Liver (tissue), 9 donors: ENCODE results near the gene TANGO2. TPM values are rescaled to one million over a fixed set of nuclear protein-coding genes. Genes with fewer than 3 reads are reported as not detected.

Experiments used
- DNase-seq: peaks from one replicate; pipeline ENCODE4 v3.0.0-alpha.2; 2017; ENCODE audit warnings: low spot score
- H3K27ac ChIP-seq, 2 donors: one replicate each; pipeline ENCODE4 v1.7.0; 2013; ENCODE audit warnings: inconsistent platforms in 2 of 2, low read length in 2 of 2, control low read depth in 1 of 2, low read depth in 1 of 2, mild to moderate bottlenecking in 1 of 2
- H3K27me3 ChIP-seq, 4 donors: one replicate each; pipeline versions ENCODE4 v1.6.1 to v1.7.0; 2013; ENCODE audit warnings: low read length in 3 of 4, inconsistent platforms in 1 of 4, mild to moderate bottlenecking in 1 of 4, moderate library complexity in 1 of 4; ENCODE audit not compliant: control insufficient read depth in 4 of 4, insufficient read depth in 4 of 4
- H3K36me3 ChIP-seq, 4 donors: one replicate each; pipeline versions ENCODE4 v1.6.1 to v1.7.0; 2013; ENCODE audit warnings: low read length in 3 of 4, mild to moderate bottlenecking in 3 of 4, low read depth in 1 of 4, moderate library complexity in 1 of 4; ENCODE audit not compliant: control insufficient read depth in 4 of 4, insufficient read depth in 3 of 4
- H3K4me1 ChIP-seq, 4 donors: one replicate each; pipeline versions ENCODE4 v1.6.1 to v1.7.0; 2013; ENCODE audit warnings: low read length in 3 of 4, mild to moderate bottlenecking in 3 of 4, moderate library complexity in 1 of 4; ENCODE audit not compliant: control insufficient read depth in 4 of 4, insufficient read depth in 4 of 4
- H3K4me3 ChIP-seq, 3 donors: one replicate each; pipeline versions ENCODE4 v1.6.1 to v1.7.0; 2013; ENCODE audit warnings: low read length in 3 of 3, control low read depth in 1 of 3, low read depth in 1 of 3, mild to moderate bottlenecking in 1 of 3
- H3K9ac ChIP-seq, 2 donors: one replicate each; pipeline ENCODE4 v1.7.0; 2013; ENCODE audit warnings: low read length in 2 of 2, mild to moderate bottlenecking in 2 of 2, moderate library complexity in 2 of 2, control low read depth in 1 of 2, low read depth in 1 of 2
- H3K9me3 ChIP-seq, 4 donors: one replicate each; pipeline versions ENCODE4 v1.6.1 to v1.7.0; 2013; ENCODE audit warnings: low read length in 3 of 4; ENCODE audit not compliant: control insufficient read depth in 4 of 4
- CTCF ChIP-seq: fragments of 150-350 bp; IDR thresholded peaks from 2 replicates; pipeline ENCODE4 v1.5.1; 2017; ENCODE audit warnings: improper control_type of control experiment, low read depth, low read length; ENCODE audit not compliant: missing input control
- FOXA1 ChIP-seq: IDR thresholded peaks from 2 replicates; pipeline ENCODE4 v1.6.1; 2016; ENCODE audit warnings: antibody characterized with exemption
- FOXA2 ChIP-seq: IDR thresholded peaks from 2 replicates; pipeline ENCODE4 v1.6.1; 2016; ENCODE audit warnings: antibody characterized with exemption
- GABPA ChIP-seq, 2 donors: IDR thresholded peaks in 1 of 2; conservative IDR thresholded peaks in 1 of 2; 2 replicates each; pipeline ENCODE4 v1.6.1; 2016; ENCODE audit warnings: antibody characterized with exemption in 2 of 2, mild to moderate bottlenecking in 1 of 2, moderate library complexity in 1 of 2
- HNF4A ChIP-seq, 2 donors: conservative IDR thresholded peaks; 2 replicates each; pipeline ENCODE4 v1.6.1; 2016; ENCODE audit warnings: antibody characterized with exemption in 2 of 2, mild to moderate bottlenecking in 2 of 2
- HNF4G ChIP-seq: IDR thresholded peaks from 2 replicates; pipeline ENCODE4 v1.6.1; 2016; ENCODE audit warnings: antibody characterized with exemption
- JUND ChIP-seq, 2 donors: IDR thresholded peaks; 2 replicates each; pipeline ENCODE4 v1.6.1; 2016; ENCODE audit warnings: antibody characterized with exemption in 2 of 2
- MAX ChIP-seq: IDR thresholded peaks from 2 replicates; pipeline ENCODE4 v1.6.1; 2016; ENCODE audit warnings: antibody characterized with exemption
- NR2F2 ChIP-seq: IDR thresholded peaks from 2 replicates; pipeline ENCODE4 v1.6.1; 2016; ENCODE audit warnings: antibody characterized with exemption
- RAD21 ChIP-seq, 2 donors: IDR thresholded peaks; 2 replicates each; pipeline ENCODE4 v1.6.1; 2016; ENCODE audit warnings: antibody characterized with exemption in 2 of 2, mild to moderate bottlenecking in 2 of 2
- REST ChIP-seq: IDR thresholded peaks from 2 replicates; pipeline ENCODE4 v1.6.1; 2016; ENCODE audit warnings: antibody characterized with exemption, mild to moderate bottlenecking
- RXRA ChIP-seq, 2 donors: IDR thresholded peaks; 2 replicates each; pipeline ENCODE4 v1.6.1; 2017 to 2018; ENCODE audit warnings: antibody characterized with exemption in 2 of 2, mild to moderate bottlenecking in 1 of 2
- SP1 ChIP-seq: IDR thresholded peaks from 2 replicates; pipeline ENCODE4 v1.6.1; 2018; ENCODE audit warnings: antibody characterized with exemption, mild to moderate bottlenecking
- YY1 ChIP-seq: IDR thresholded peaks from 2 replicates; pipeline ENCODE4 v1.6.1; 2016; ENCODE audit warnings: antibody characterized with exemption, mild to moderate bottlenecking
- ZBTB33 ChIP-seq: IDR thresholded peaks from 2 replicates; pipeline ENCODE4 v1.6.1; 2016; ENCODE audit warnings: antibody characterized with exemption
- WGBS: extraction: QIAGEN DNeasy Blood & Tissue Kit; methylation state at CpG from one replicate; pipeline ENCODE4 v1.1.7; 2013; 5-methylcytosine and 5-hydroxymethylcytosine counted together
- polyA plus RNA-seq, 2 donors: library from polyadenylated mRNA; stranded (reverse) in 1 of 2; unstranded in 1 of 2; fragments of 200-250 nt in 1 of 2; fragments of >200 nt in 1 of 2; fragmentation: Nextera tagmentation in 1 of 2; extraction: Ambion mirVana in 1 of 2; gene quantifications; one replicate each; pipeline versions ENCODE4 v1.2.1 to v1.2.3, GENCODE V29; 2013 to 2015
- total RNA-seq, 2 donors: library from RNA; depleted of rRNA; stranded (reverse); fragments of >200 nt; gene quantifications; one replicate each; pipeline ENCODE4 v1.2.3, GENCODE V29; 2014
- donor health status: healthy.
- donor health status: healthy.
- donor health status: healthy.
- donor health status: healthy.
- donor health status: healthy.

The TANGO2 gene
- total and polyA plus RNA-seq, 4 donors: 10.8 to 153 (median 16.1) TPM

- H3K9ac ChIP-seq: no peak overlapping the region
- H3K4me3 ChIP-seq: no peak overlapping the region
- H3K4me1 ChIP-seq: no peaks in the 10 kb centered on the region
- H3K36me3 ChIP-seq: peaks cover 10 to 57% (median 21%) of the 10 kb centered on the region in 4 donors
- TF ChIP-seq RXRA (IDR thresholded peaks at IDR 0.05) (no peak), HNF4A (conservative IDR thresholded peaks at IDR 0.05) (no peak), ZBTB33 (no peak), HNF4G (no peak), SP1 (no peak), REST (no peak), MAX (no peak), NR2F2 (no peak), CTCF (no peak)
- no peak overlapping the region for H3K27ac ChIP-seq
- H3K27me3 ChIP-seq: no peaks in the 10 kb centered on the region
- DNase-seq: no peak
- WGBS: 96% methylated on average over 16 of the region's 16 CpGs
- no peaks in the 10 kb centered on the region for H3K9me3 ChIP-seq
These were observed 35.9 kb downstream of the TANGO2 start for GRCh38 chr22:20056696-20057386.

- Histone ChIP-seq H3K27me3 (no peaks in the 10 kb centered on the region), H3K9ac (no peak overlapping the region), H3K4me3 (no peak overlapping the region), H3K9me3 (no peaks in the 10 kb centered on the region), H3K4me1 (no peaks in the 10 kb centered on the region), H3K36me3 (peaks cover 9 to 59% (median 23%) of the 10 kb centered on the region in 4 donors), H3K27ac (no peak overlapping the region)
- 94% methylated on average over 13 of the region's 13 CpGs for WGBS
- TF ChIP-seq FOXA1: no peak
- no peak for TF ChIP-seq FOXA2
- TF ChIP-seq GABPA (IDR thresholded peaks at IDR 0.05 in 1 of 2, conservative IDR thresholded peaks at IDR 0.05 in 1 of 2): no peak
- TF ChIP-seq ZBTB33: no peak
- no peak for TF ChIP-seq RAD21 (IDR thresholded peaks at IDR 0.05)
- TF ChIP-seq YY1: no peak
- no peak for TF ChIP-seq JUND (IDR thresholded peaks at IDR 0.05)
- TF ChIP-seq HNF4A (conservative IDR thresholded peaks at IDR 0.05): no peak
- DNase-seq: no peak
These were observed 36.8 kb downstream of the TANGO2 start for GRCh38 chr22:20057596-20058268.
